ENCODE results near the gene C17orf67. TPM values are rescaled to one million over a fixed set of nuclear protein-coding genes. Genes with fewer than 3 reads are reported as not detected.

C17orf67 gene
- total RNA-seq, 4 donors from 2014 or later: 0.27 to 1.3 TPM; not detected in 2

- H3K27me3 ChIP-seq: no peaks in the 10 kb centered on the region
- intact Hi-C loops (cut with DNase I; ENCODE audit: low total_unique reads): no loop called here
These were observed 32.1 kb downstream of the C17orf67 start for GRCh38 chr17:56801459-56802178.

DNA sequence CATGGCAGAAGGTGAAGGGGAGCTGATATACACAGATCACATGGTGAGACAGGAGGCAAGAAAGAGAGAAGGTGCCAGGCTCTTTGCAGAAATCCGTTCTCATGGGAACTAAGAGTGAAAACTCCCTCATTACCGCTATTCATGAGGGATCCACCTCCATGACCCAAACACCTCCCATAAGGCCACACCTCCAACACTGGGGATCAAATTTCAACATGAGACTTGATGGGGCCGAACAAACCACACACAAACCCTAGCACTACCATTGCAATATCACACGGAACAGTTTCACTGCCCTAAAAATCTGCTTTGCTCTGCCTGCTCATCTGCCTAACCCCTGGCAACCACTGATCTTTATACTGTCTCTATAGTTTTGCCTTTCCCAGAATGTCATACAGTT lies 34.8 kb downstream of the C17orf67 start:
- no peaks in the 10 kb centered on the region for H3K36me3 ChIP-seq
- no peaks in the 10 kb centered on the region for H3K9me3 ChIP-seq
- intact Hi-C loops (cut with DNase I; ENCODE audit: low total_unique reads) (no loop called here), in situ Hi-C loops (cut with MboI; ENCODE audit: low pct_ligation_motif_present in 1 of 4, low pct_unique_long_range_greater_than_20kb in 1 of 4, low sequenced_read_pairs in 3 of 4) (no loop called here)
- no peak overlapping the region for H3K27ac ChIP-seq
- WGBS, 2 donors (ENCODE audit: low coverage in 1 of 2): 78% methylated on average over 4 of the region's 4 CpGs; no CpG with 5 or more reads in 1 of the 2 donors
- H3K4me3 ChIP-seq: no peak overlapping the region
- no peak for DNase-seq
- no peaks in the 10 kb centered on the region for H3K27me3 ChIP-seq
- TF ChIP-seq POLR2A (IDR thresholded peaks at IDR 0.05): no peak
- TF ChIP-seq POLR2AphosphoS5 (IDR thresholded peaks at IDR 0.05): no peak
- H3K4me1 ChIP-seq: peaks cover 0 to 2% (median 0%) of the 10 kb centered on the region in 4 donors

More at GRCh38 chr17:56801459-56802178, 32.1 kb downstream of the C17orf67 start:
- no peak for DNase-seq
- Histone ChIP-seq H3K27ac (no peak overlapping the region), H3K9me3 (no peaks in the 10 kb centered on the region), H3K36me3 (no peaks in the 10 kb centered on the region), H3K4me3 (no peak overlapping the region), H3K4me1 (no peaks in the 10 kb centered on the region)
- 81 to 100% methylated on average over 2 to 4 of the region's 4 CpGs for WGBS, 2 donors (ENCODE audit: low coverage in 1 of 2)
- TF ChIP-seq POLR2A (IDR thresholded peaks at IDR 0.05): no peak
- no peak for TF ChIP-seq POLR2AphosphoS5 (IDR thresholded peaks at IDR 0.05)
- TF ChIP-seq, protein P1, sequence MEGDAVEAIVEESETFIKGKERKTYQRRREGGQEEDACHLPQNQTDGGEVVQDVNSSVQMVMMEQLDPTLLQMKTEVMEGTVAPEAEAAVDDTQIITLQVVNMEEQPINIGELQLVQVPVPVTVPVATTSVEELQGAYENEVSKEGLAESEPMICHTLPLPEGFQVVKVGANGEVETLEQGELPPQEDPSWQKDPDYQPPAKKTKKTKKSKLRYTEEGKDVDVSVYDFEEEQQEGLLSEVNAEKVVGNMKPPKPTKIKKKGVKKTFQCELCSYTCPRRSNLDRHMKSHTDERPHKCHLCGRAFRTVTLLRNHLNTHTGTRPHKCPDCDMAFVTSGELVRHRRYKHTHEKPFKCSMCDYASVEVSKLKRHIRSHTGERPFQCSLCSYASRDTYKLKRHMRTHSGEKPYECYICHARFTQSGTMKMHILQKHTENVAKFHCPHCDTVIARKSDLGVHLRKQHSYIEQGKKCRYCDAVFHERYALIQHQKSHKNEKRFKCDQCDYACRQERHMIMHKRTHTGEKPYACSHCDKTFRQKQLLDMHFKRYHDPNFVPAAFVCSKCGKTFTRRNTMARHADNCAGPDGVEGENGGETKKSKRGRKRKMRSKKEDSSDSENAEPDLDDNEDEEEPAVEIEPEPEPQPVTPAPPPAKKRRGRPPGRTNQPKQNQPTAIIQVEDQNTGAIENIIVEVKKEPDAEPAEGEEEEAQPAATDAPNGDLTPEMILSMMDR (IDR thresholded peaks at IDR 0.05): no peak
- no peak for TF ChIP-seq EP300 (IDR thresholded peaks at IDR 0.05; ENCODE audit: low read depth)
- in situ Hi-C loops (cut with MboI; ENCODE audit: low pct_ligation_motif_present in 1 of 4, low pct_unique_long_range_greater_than_20kb in 1 of 4, low sequenced_read_pairs in 3 of 4): loop anchor here in 1 of 4 donors (25.0 kb wide), 1 partner anchor 136 kb away; no protein-coding TSS in a partner anchor

DNA sequence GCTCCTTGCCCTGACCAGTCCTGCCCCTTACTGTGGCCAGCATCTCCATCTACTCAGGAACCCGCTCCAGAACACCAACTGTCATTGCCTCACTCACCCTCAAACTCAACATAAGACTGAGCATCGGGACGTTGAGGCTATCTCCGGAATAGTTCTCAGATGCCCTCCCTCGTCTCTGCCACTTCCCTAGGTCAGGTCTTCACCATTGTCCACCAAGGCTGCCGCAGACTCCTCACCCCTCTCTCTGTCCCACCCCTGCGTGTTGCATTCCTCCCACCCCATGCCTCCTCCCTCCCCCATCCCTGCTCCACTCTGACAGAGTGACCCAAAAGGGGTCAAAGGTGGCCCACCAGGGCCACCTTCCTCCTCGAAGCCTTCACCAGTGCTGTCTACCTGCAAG lies 37.2 kb downstream of the C17orf67 start:
- no peak for DNase-seq
- Histone ChIP-seq H3K9me3 (no peaks in the 10 kb centered on the region), H3K27ac (no peak overlapping the region), H3K4me3 (no peak overlapping the region), H3K27me3 (no peaks in the 10 kb centered on the region), H3K4me1 (peaks cover 0 to 2% (median 0%) of the 10 kb centered on the region in 4 donors), H3K36me3 (no peaks in the 10 kb centered on the region)
- WGBS, 2 donors (ENCODE audit: low coverage in 1 of 2): 94% methylated on average over 8 of the region's 8 CpGs; no CpG with 5 or more reads in 1 of the 2 donors
- in situ Hi-C loops (cut with MboI; ENCODE audit: low pct_ligation_motif_present in 1 of 4, low pct_unique_long_range_greater_than_20kb in 1 of 4, low sequenced_read_pairs in 3 of 4): no loop called here
- intact Hi-C loops (cut with DNase I; ENCODE audit: low total_unique reads): no loop called here
- TF ChIP-seq POLR2AphosphoS5 (IDR thresholded peaks at IDR 0.05) (no peak), POLR2A (IDR thresholded peaks at IDR 0.05) (no peak), EP300 (IDR thresholded peaks at IDR 0.05; ENCODE audit: low read depth) (no peak)
- TF ChIP-seq, protein P1 (IDR thresholded peaks at IDR 0.05): no peak

- DNase-seq: no peak
- H3K36me3 ChIP-seq: no peaks in the 10 kb centered on the region
- no peak for TF ChIP-seq EP300 (IDR thresholded peaks at IDR 0.05; ENCODE audit: low read depth)
- TF ChIP-seq, protein P1 (IDR thresholded peaks at IDR 0.05): no peak
- TF ChIP-seq POLR2A (IDR thresholded peaks at IDR 0.05): no peak
- TF ChIP-seq POLR2AphosphoS5 (IDR thresholded peaks at IDR 0.05): no peak
- intact Hi-C loops (cut with DNase I; ENCODE audit: low total_unique reads): no loop called here
- H3K9me3 ChIP-seq: no peaks in the 10 kb centered on the region
- H3K4me3 ChIP-seq: no peak overlapping the region
- H3K27ac ChIP-seq: no peak overlapping the region
- H3K27me3 ChIP-seq: no peaks in the 10 kb centered on the region
- WGBS, 2 donors (ENCODE audit: low coverage in 1 of 2): 55% methylated on average over 5 of the region's 5 CpGs; no CpG with 5 or more reads in 1 of the 2 donors
- H3K4me1 ChIP-seq: peaks cover 0 to 2% (median 0%) of the 10 kb centered on the region in 4 donors
- in situ Hi-C loops (cut with MboI; ENCODE audit: low pct_ligation_motif_present in 1 of 4, low pct_unique_long_range_greater_than_20kb in 1 of 4, low sequenced_read_pairs in 3 of 4): no loop called here
These were observed 38.4 kb downstream of the C17orf67 start for GRCh38 chr17:56795221-56795865.
